Measurements from ENCODE around the gene LDB3.
"Not testable (repeated sequence)": the region's sequence is repeated elsewhere in the genome, so short reads cannot be mapped to it uniquely, and the experiment has no call there.

Gene LDB3

GRCh38 chr10:86727470-86727869 lies 59.2 kb downstream of the LDB3 start:
- TF ChIP-seq CTCF (IDR thresholded peaks at IDR 0.05; ENCODE audit: extremely low read depth, missing control alignments), result no peak
- DNase-seq (ENCODE audit: low spot score), result no peak

- DNase-seq (ENCODE audit: low spot score), result no peak
- TF ChIP-seq CTCF (IDR thresholded peaks at IDR 0.05; ENCODE audit: extremely low read depth, missing control alignments), result no peak
Measured at GRCh38 chr10:86728056-86728455, 59.7 kb downstream of the LDB3 start.

GRCh38 chr10:86729677-86730076 lies 61.4 kb downstream of the LDB3 start:
- no peak for DNase-seq (ENCODE audit: low spot score)
- TF ChIP-seq CTCF (IDR thresholded peaks at IDR 0.05; ENCODE audit: extremely low read depth, missing control alignments), result no peak

- no peak for TF ChIP-seq CTCF (IDR thresholded peaks at IDR 0.05; ENCODE audit: extremely low read depth, missing control alignments)
- no peak for DNase-seq (ENCODE audit: low spot score)
Measured at GRCh38 chr10:86730227-86730626, 61.9 kb downstream of the LDB3 start.

GRCh38 chr10:86732771-86733170 lies 64.5 kb downstream of the LDB3 start:
- TF ChIP-seq CTCF (IDR thresholded peaks at IDR 0.05; ENCODE audit: extremely low read depth, missing control alignments), result no peak
- DNase-seq (ENCODE audit: low spot score), result no peak

- no peak for TF ChIP-seq CTCF (IDR thresholded peaks at IDR 0.05; ENCODE audit: extremely low read depth, missing control alignments)
- DNase-seq (ENCODE audit: low spot score), result no peak
Measured at GRCh38 chr10:86733260-86733671, 65.0 kb downstream of the LDB3 start.

GRCh38 chr10:86734207-86734988 lies 66.1 kb downstream of the LDB3 start:
- DNase-seq (ENCODE audit: low spot score), result no peak
- no peak for TF ChIP-seq CTCF (IDR thresholded peaks at IDR 0.05; ENCODE audit: extremely low read depth, missing control alignments)

- DNase-seq (ENCODE audit: low spot score), result not testable (repeated sequence)
Measured at GRCh38 chr10:86735278-86735677, 67.0 kb downstream of the LDB3 start.

All from GM20000 (cell line).